MM.1S (cell line): ENCODE data around the gene PRKCZ.

Experiments used
- CTCF ChIP-seq: fragments of 300-600 bp; sonication (generic); IDR thresholded peaks from 2 replicates; pipeline ENCODE4 v1.5.1; 2016; ENCODE audit warnings: antibody characterized with exemption, low read length, mixed read lengths
- EZH2phosphoT487 ChIP-seq: fragments of 300-600 bp; sonication (generic); IDR thresholded peaks from 2 replicates; pipeline ENCODE4 v1.6.1; 2018; ENCODE audit warnings: antibody characterized with exemption, low read length

DNA sequence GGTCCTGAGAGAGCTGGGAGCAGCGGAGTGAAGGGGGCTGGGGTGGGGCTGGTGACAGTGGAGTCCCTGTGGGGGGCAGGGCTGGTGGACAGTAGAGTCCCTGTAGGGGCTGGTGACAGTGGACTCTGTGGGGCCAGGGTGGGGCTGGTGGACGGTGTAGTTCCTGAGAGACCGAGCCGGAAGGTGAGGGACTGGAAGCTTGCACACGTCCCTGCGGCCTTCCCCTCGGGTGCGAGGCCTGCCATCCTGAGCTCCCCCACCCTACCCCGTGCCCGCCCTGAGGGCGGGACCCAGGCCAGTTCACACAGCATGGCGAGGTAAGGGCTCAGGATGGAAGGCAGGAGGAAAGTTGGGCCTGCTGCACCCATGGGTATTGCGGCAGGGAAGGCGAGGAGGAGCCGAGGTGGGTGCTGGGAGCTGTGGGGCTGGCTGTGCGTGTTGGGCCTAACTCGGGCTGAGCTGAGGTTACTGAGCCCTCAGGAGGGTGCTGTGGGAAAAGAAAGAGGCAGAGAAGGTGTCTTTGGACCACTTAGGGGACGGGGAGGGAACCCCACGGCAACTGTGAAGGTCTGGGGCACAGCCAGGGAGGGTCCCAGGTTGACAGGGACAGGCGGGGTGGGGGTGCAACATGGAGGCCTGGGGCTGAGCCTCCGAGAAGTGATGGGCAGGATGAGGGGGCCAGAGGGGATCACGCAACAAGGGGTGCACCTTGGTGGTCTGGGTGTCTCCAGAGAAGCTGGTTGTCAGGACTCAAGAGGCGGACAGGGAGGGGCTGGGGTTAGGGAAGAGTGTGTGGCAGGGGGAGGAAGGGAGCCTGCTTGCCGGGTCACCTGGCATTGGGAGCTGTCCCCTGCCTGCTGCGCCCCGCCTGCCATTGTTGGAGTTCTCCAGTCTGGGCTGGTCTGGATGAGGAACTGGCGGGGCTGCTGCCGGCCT lies 60.8 kb downstream of the PRKCZ start:
- TF ChIP-seq CTCF (no peak), EZH2phosphoT487 (no peak)
